Measurements from ENCODE around the gene OPHN1.
A peak's percentile ranks its signal among the peaks of the same experiment; 100 is the strongest.
"Not testable (repeated sequence)": the region's sequence is repeated elsewhere in the genome, so short reads cannot be mapped to it uniquely, and the experiment has no call there.

The OPHN1 gene

GRCh38 chrX:68288127-68288526 is 145.2 kb downstream of the OPHN1 start:
- no peaks in the 10 kb centered on the region for H3K4me1 ChIP-seq
- no peak for DNase-seq (ENCODE audit: low spot score in 2 of 2)
- no peaks in the 10 kb centered on the region for H3K36me3 ChIP-seq (replicated peaks)
- no peaks in the 10 kb centered on the region for H3K27me3 ChIP-seq (ENCODE audit: low read depth)
- no peaks in the 10 kb centered on the region for H3K9me3 ChIP-seq
- in situ Hi-C loops (cut with MboI; ENCODE audit: low sequenced_read_pairs), result no loop called here
- no peak overlapping the region for H3K4me3 ChIP-seq

DNA sequence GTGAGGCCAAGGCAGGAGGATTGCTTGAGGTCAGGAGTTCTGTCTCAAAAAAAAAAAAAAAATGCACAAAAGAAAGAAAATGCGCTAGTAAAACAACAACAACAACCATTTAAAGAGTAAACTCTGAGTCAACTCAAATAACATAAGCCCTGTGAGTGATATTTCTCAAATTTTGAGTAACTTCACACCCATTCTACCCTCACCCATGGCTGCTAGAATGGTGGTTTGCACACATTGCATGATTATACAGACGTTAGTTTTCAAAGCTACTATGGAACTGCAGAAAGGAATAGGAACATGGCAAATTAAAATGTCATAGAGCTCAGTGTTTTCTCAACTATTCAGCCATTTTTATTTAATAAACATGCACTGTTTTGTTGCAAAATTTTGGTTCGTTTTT is 145.9 kb downstream of the OPHN1 start:
- H3K27me3 ChIP-seq (ENCODE audit: low read depth), result no peaks in the 10 kb centered on the region
- no peaks in the 10 kb centered on the region for H3K36me3 ChIP-seq (replicated peaks)
- DNase-seq (ENCODE audit: low spot score in 2 of 2), result no peak
- no peaks in the 10 kb centered on the region for H3K4me1 ChIP-seq
- in situ Hi-C loops (cut with MboI; ENCODE audit: low sequenced_read_pairs), result no loop called here
- H3K4me3 ChIP-seq, result no peak overlapping the region
- no peaks in the 10 kb centered on the region for H3K9me3 ChIP-seq

GRCh38 chrX:68286980-68287379 is 146.3 kb downstream of the OPHN1 start:
- in situ Hi-C loops (cut with MboI; ENCODE audit: low sequenced_read_pairs), result no loop called here
- Histone ChIP-seq H3K9me3 (no peaks in the 10 kb centered on the region), H3K27me3 (ENCODE audit: low read depth) (no peaks in the 10 kb centered on the region), H3K36me3 (replicated peaks) (no peaks in the 10 kb centered on the region), H3K4me3 (no peak overlapping the region), H3K4me1 (no peaks in the 10 kb centered on the region)
- DNase-seq (ENCODE audit: low spot score in 2 of 2), result no peak

DNA sequence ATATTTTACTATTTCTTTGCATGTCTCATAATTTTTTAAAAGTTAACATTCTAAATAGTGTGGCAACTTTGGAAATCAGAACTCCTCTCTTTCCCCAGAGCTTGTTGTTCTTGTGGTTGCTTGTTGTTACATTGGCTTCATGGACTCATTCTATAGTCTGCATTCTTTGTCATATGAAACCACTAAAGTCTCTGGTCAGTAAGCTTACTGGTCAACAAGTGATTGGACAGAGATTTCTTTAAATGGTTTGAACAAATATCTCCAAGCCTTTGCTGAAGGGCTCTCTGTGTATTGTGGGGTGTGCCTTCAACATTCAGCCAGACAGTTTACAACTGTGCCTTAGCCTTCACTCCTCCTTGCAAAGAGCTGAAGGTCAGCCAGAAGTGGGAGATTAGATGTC is 147.2 kb downstream of the OPHN1 start:
- Histone ChIP-seq H3K4me3 (no peak overlapping the region), H3K9me3 (no peaks in the 10 kb centered on the region), H3K27me3 (ENCODE audit: low read depth) (no peaks in the 10 kb centered on the region), H3K4me1 (no peaks in the 10 kb centered on the region), H3K36me3 (replicated peaks) (no peaks in the 10 kb centered on the region)
- no peak for DNase-seq (ENCODE audit: low spot score in 2 of 2)
- in situ Hi-C loops (cut with MboI; ENCODE audit: low sequenced_read_pairs), result no loop called here

- Histone ChIP-seq H3K9me3 (no peaks in the 10 kb centered on the region), H3K36me3 (replicated peaks) (no peaks in the 10 kb centered on the region), H3K4me1 (no peaks in the 10 kb centered on the region), H3K27me3 (ENCODE audit: low read depth) (no peaks in the 10 kb centered on the region), H3K4me3 (no peak overlapping the region)
- in situ Hi-C loops (cut with MboI; ENCODE audit: low sequenced_read_pairs), result no loop called here
- no peak for DNase-seq (ENCODE audit: low spot score in 2 of 2)
Observed at GRCh38 chrX:68284281-68284904, 148.9 kb downstream of the OPHN1 start.

- H3K27me3 ChIP-seq (ENCODE audit: low read depth), result no peaks in the 10 kb centered on the region
- H3K4me1 ChIP-seq, result no peaks in the 10 kb centered on the region
- in situ Hi-C loops (cut with MboI; ENCODE audit: low sequenced_read_pairs), result no loop called here
- H3K36me3 ChIP-seq (replicated peaks), result no peaks in the 10 kb centered on the region
- no peaks in the 10 kb centered on the region for H3K9me3 ChIP-seq
- H3K4me3 ChIP-seq, result no peak overlapping the region
- DNase-seq (ENCODE audit: low spot score in 2 of 2), result peak in 1 of 2 experiments; percentile 9
Observed at GRCh38 chrX:68273887-68274286, 159.4 kb downstream of the OPHN1 start.

GRCh38 chrX:68264793-68265192 is 168.5 kb downstream of the OPHN1 start:
- H3K4me3 ChIP-seq; H3K4me1 ChIP-seq; H3K27me3 ChIP-seq (ENCODE audit: low read depth); H3K36me3 ChIP-seq (replicated peaks); in situ Hi-C loops (cut with MboI; ENCODE audit: low sequenced_read_pairs); H3K9me3 ChIP-seq: not testable (repeated sequence)
- peak in 1 of 2 experiments; percentile 41 for DNase-seq (ENCODE audit: low spot score in 2 of 2)

GRCh38 chrX:68261060-68261672 is 172.1 kb downstream of the OPHN1 start:
- peaks cover 6% of the 10 kb centered on the region; the same call in 1 of the 2 replicates for H3K4me1 ChIP-seq
- in situ Hi-C loops (cut with MboI; ENCODE audit: low sequenced_read_pairs), result no loop called here
- no peaks in the 10 kb centered on the region for H3K9me3 ChIP-seq
- H3K27me3 ChIP-seq (ENCODE audit: low read depth), result no peaks in the 10 kb centered on the region
- H3K36me3 ChIP-seq (replicated peaks), result no peaks in the 10 kb centered on the region
- DNase-seq (ENCODE audit: low spot score in 2 of 2), result no peak
- H3K4me3 ChIP-seq, result no peak overlapping the region

DNA sequence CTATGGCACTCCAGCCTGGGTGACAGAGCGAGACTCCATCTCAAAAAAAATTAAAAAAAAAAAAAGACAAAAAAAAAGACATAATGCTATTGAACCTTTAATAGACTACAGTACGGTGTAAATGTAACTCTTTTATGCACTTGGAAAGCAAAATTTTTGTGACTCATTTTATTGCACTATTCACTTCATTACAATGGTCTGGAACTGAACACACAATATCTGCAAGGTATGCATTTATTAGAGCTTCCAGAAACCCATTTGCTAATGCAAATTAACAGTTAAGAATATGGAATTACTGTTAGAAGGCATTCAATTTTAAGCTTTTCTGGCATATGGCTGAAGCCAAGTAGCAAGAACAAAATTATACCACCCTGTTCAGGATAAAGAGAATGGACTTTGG is 176.3 kb downstream of the OPHN1 start:
- Histone ChIP-seq H3K36me3 (replicated peaks) (no peaks in the 10 kb centered on the region), H3K27me3 (ENCODE audit: low read depth) (no peaks in the 10 kb centered on the region), H3K4me3 (no peak overlapping the region), H3K4me1 (no peaks in the 10 kb centered on the region), H3K9me3 (no peaks in the 10 kb centered on the region)
- no peak for DNase-seq (ENCODE audit: low spot score in 2 of 2)
- in situ Hi-C loops (cut with MboI; ENCODE audit: low sequenced_read_pairs), result no loop called here

- Histone ChIP-seq H3K4me3 (no peak overlapping the region), H3K9me3 (no peaks in the 10 kb centered on the region), H3K4me1 (no peaks in the 10 kb centered on the region), H3K27me3 (ENCODE audit: low read depth) (no peaks in the 10 kb centered on the region), H3K36me3 (replicated peaks) (no peaks in the 10 kb centered on the region)
- in situ Hi-C loops (cut with MboI; ENCODE audit: low sequenced_read_pairs), result no loop called here
- no peak for DNase-seq (ENCODE audit: low spot score in 2 of 2)
Observed at GRCh38 chrX:68254738-68255645, 178.3 kb downstream of the OPHN1 start.

- H3K4me1 ChIP-seq, result no peaks in the 10 kb centered on the region
- no peaks in the 10 kb centered on the region for H3K9me3 ChIP-seq
- no peaks in the 10 kb centered on the region for H3K36me3 ChIP-seq (replicated peaks)
- H3K4me3 ChIP-seq, result no peak overlapping the region
- DNase-seq (ENCODE audit: low spot score in 2 of 2), result no peak
- no peaks in the 10 kb centered on the region for H3K27me3 ChIP-seq (ENCODE audit: low read depth)
- in situ Hi-C loops (cut with MboI; ENCODE audit: low sequenced_read_pairs), result no loop called here
Observed at GRCh38 chrX:68252664-68253063, 180.6 kb downstream of the OPHN1 start.

- Histone ChIP-seq H3K4me3 (no peak overlapping the region), H3K36me3 (replicated peaks) (no peaks in the 10 kb centered on the region), H3K9me3 (no peaks in the 10 kb centered on the region), H3K27me3 (ENCODE audit: low read depth) (no peaks in the 10 kb centered on the region), H3K4me1 (no peaks in the 10 kb centered on the region)
- no peak for DNase-seq (ENCODE audit: low spot score in 2 of 2)
- in situ Hi-C loops (cut with MboI; ENCODE audit: low sequenced_read_pairs), result no loop called here
Observed at GRCh38 chrX:68249903-68250302, 183.4 kb downstream of the OPHN1 start.

DNA sequence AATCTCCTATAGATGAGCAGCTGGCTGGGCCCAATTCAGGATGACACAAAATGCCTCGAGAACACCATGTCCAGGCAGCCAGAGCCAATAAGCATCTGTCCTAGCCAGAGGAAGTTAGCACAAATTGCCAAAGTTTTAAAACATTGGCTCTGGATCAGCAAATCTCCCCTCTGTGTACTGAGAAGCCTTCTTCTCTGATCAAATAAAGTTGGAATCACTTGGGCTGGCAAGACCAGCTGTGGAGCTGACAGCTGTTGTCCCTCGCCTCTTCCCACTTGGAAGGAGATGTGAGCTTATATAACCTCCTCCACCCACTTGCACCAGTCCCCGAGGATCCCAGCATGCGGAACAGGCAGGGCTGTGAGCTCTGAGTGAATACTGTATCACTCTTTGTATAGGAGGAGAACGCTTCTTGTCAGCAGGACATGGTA is 183.9 kb downstream of the OPHN1 start:
- H3K4me3 ChIP-seq, result no peak overlapping the region
- H3K36me3 ChIP-seq (replicated peaks), result no peaks in the 10 kb centered on the region
- no peaks in the 10 kb centered on the region for H3K27me3 ChIP-seq (ENCODE audit: low read depth)
- no peak for DNase-seq (ENCODE audit: low spot score in 2 of 2)
- no peaks in the 10 kb centered on the region for H3K4me1 ChIP-seq
- in situ Hi-C loops (cut with MboI; ENCODE audit: low sequenced_read_pairs), result no loop called here
- H3K9me3 ChIP-seq, result no peaks in the 10 kb centered on the region

- Histone ChIP-seq H3K4me1 (no peaks in the 10 kb centered on the region), H3K9me3 (no peaks in the 10 kb centered on the region), H3K27me3 (ENCODE audit: low read depth) (no peaks in the 10 kb centered on the region), H3K4me3 (no peak overlapping the region), H3K36me3 (replicated peaks) (no peaks in the 10 kb centered on the region)
- in situ Hi-C loops (cut with MboI; ENCODE audit: low sequenced_read_pairs), result no loop called here
- peak; percentile 19 to 69 for DNase-seq (ENCODE audit: low spot score in 2 of 2)
Observed at GRCh38 chrX:68238568-68238967, 194.7 kb downstream of the OPHN1 start.

Measured in HAP-1 (cell line).